Daoy (cell line): Measurements from ENCODE around the gene POLE2. TPM values are rescaled to one million over a fixed set of nuclear protein-coding genes. Genes with fewer than 3 reads are reported as not detected.
"Not testable (repeated sequence)": the region's sequence is repeated elsewhere in the genome, so short reads cannot be mapped to it uniquely, and the experiment has no call there.

Experiments
- DNase-seq: peaks from one replicate; pipeline ENCODE4 v3.0.0-alpha.2; 2015; ENCODE audit warnings: low read depth
- total RNA-seq: library from RNA; depleted of rRNA; stranded (reverse); fragments of >200 nt; shearing (Covaris generic); gene quantifications from 2 replicates; pipeline ENCODE4 v1.2.3, GENCODE V29; 2014

POLE2 gene
- total RNA-seq, 1 experiment from 2014 or later: 47.0 TPM

GRCh38 chr14:49659526-49660455 is 28.2 kb downstream of the POLE2 start:
- no peak for DNase-seq

GRCh38 chr14:49657500-49657899 is 30.5 kb downstream of the POLE2 start:
- DNase-seq: not testable (repeated sequence)

GRCh38 chr14:49654511-49654910 is 33.5 kb downstream of the POLE2 start:
- no peak for DNase-seq

GRCh38 chr14:49653508-49653907 is 34.5 kb downstream of the POLE2 start:
- no peak for DNase-seq

GRCh38 chr14:49642163-49642562 is 45.9 kb downstream of the POLE2 start:
- no peak for DNase-seq

- DNase-seq: no peak
Measured at GRCh38 chr14:49641697-49642129, 46.3 kb downstream of the POLE2 start.

GRCh38 chr14:49640540-49641417 is 47.2 kb downstream of the POLE2 start:
- no peak for DNase-seq

GRCh38 chr14:49637534-49638078 is 50.4 kb downstream of the POLE2 start:
- no peak for DNase-seq

- DNase-seq: no peak
Measured at GRCh38 chr14:49636866-49637265, 51.1 kb downstream of the POLE2 start.

GRCh38 chr14:49634547-49635334 is 53.3 kb downstream of the POLE2 start, which contains the start of gene DNAAF2:
Gene DNAAF2, minus strand, starts transcription at chr14:49635244. Its CDS starts 95 bp downstream, at chr14:49635149.
- peak; percentile 77 for DNase-seq

- peak; percentile 99 for DNase-seq
Measured at GRCh38 chr14:49633640-49634546, 54.1 kb downstream of the POLE2 start.

- DNase-seq: no peak
Measured at GRCh38 chr14:49623941-49624839, 63.8 kb downstream of the POLE2 start.

- DNase-seq: no peak
Measured at GRCh38 chr14:49623387-49623786, 64.6 kb downstream of the POLE2 start.

GRCh38 chr14:49622022-49622607 is 65.9 kb downstream of the POLE2 start:
- no peak for DNase-seq

- DNase-seq: peak; percentile 83
Measured at GRCh38 chr14:49621114-49621881, 66.7 kb downstream of the POLE2 start.

- DNase-seq: peak; percentile 99
Measured at GRCh38 chr14:49620182-49621113, 67.6 kb downstream of the POLE2 start, which contains the start of the genes MGAT2 and RPL36AL. Gene MGAT2, plus strand, starts transcription at chr14:49620799. Its CDS starts 470 bp downstream, at chr14:49621269. Gene RPL36AL, minus strand, starts transcription at chr14:49620626. Its CDS starts 1,522 bp downstream, at chr14:49619104.
